GM12878 (cell line): ENCODE measurements around the gene SPDYA. TPM values are rescaled to one million over a fixed set of nuclear protein-coding genes. Genes with fewer than 3 reads are reported as not detected.

Experiments used
- NFYB ChIP-seq: IDR thresholded peaks from 2 replicates; pipeline ENCODE4 v1.6.1; 2011; ENCODE audit warnings: low read depth, mild to moderate bottlenecking, low read length, improper control_type of control experiment, moderate library complexity; ENCODE audit not compliant: insufficient read depth
- ZNF592 ChIP-seq: fragments of 450-650 bp; IDR thresholded peaks from 2 replicates; pipeline ENCODE4 v1.6.1; 2017; ENCODE audit warnings: mild to moderate bottlenecking, moderate library complexity
- ZNF687 ChIP-seq: fragments of 450-650 bp; IDR thresholded peaks from 2 replicates; pipeline ENCODE4 v1.6.1; 2017; ENCODE audit warnings: mild to moderate bottlenecking, moderate library complexity
- polyA plus RNA-seq, 11 experiments: library from polyadenylated mRNA; depleted of rRNA in 4 of 11; unstranded in 6 of 11; stranded (reverse) in 5 of 11; fragments of >200 nt; fragmentation: Nextera tagmentation in 4 of 11; fragmentation: Illumina TruSeq in 1 of 11; extraction: Ambion mirVana in 4 of 11; extraction: Trizol in 1 of 11; gene quantifications; 1 replicate in 1 of 11; 2 replicates in 10 of 11; pipeline versions ENCODE4 v1.2.1 to v1.2.3, GENCODE V29; 2011 to 2016; ENCODE audit warnings: inconsistent platforms in 2 of 11, missing spikeins in 2 of 11, low read depth in 1 of 11
- total RNA-seq, 4 experiments: library from RNA; depleted of rRNA in 3 of 4; stranded (reverse); fragments of >200 nt in 3 of 4; fragmentation: Illumina TruSeq in 1 of 4; extraction: Trizol in 1 of 4; gene quantifications; 2 replicates each; pipeline versions ENCODE4 v1.2.1 to v1.2.3, GENCODE V29; 2013 to 2021

SPDYA gene
- total and polyA plus RNA-seq, 10 of the 15 experiments (the other 5 are each of a cell fraction or from before 2014, with no cell fraction given) = 0.12 to 2.4 (median 0.50) TPM

- TF ChIP-seq ZNF687 (no peak), ZNF592 (no peak), NFYB (no peak)
Measured at GRCh38 chr2:28779001-28779400, 31.6 kb upstream of the SPDYA start (continued).
